HepG2 (cell line): ENCODE results near the gene COX14. TPM values are rescaled to one million over a fixed set of nuclear protein-coding genes. Genes with fewer than 3 reads are reported as not detected.

Source experiments
- FOXA3 ChIP-seq: IDR thresholded peaks from 2 replicates; pipeline ENCODE4 v1.6.1; 2016; ENCODE audit warnings: missing genetic modification reagents, missing compliant biosample characterization
- GABPB1 ChIP-seq: IDR thresholded peaks from 2 replicates; pipeline ENCODE4 v1.6.1; 2016; ENCODE audit warnings: mild to moderate bottlenecking, missing genetic modification reagents, moderate library complexity, missing compliant biosample characterization
- KLF12 ChIP-seq: sonication (generic); formaldehyde crosslinking; IDR thresholded peaks from 2 replicates; pipeline ENCODE4 v1.4.0; 2020; ENCODE audit warnings: missing genetic modification reagents, borderline replicate concordance
- MAF1 ChIP-seq: sonication (generic); formaldehyde crosslinking; IDR thresholded peaks from 2 replicates; pipeline ENCODE4 v1.5.0; 2020; ENCODE audit warnings: missing genetic modification reagents, borderline replicate concordance
- MYC ChIP-seq: sonication (generic); formaldehyde crosslinking; IDR thresholded peaks from 2 replicates; pipeline ENCODE4 v1.9.0; 2021; ENCODE audit warnings: missing genetic modification reagents, borderline replicate concordance
- NR2F6 ChIP-seq, 2 experiments: IDR thresholded peaks; 2 replicates each; pipeline ENCODE4 v1.6.1; 2016; ENCODE audit warnings: antibody characterized with exemption in 1 of 2, mild to moderate bottlenecking in 1 of 2
- RARG ChIP-seq: sonication (generic); formaldehyde crosslinking; IDR thresholded peaks from 2 replicates; pipeline ENCODE4 v1.4.0; 2020; ENCODE audit warnings: low read depth, mild to moderate bottlenecking, missing genetic modification reagents
- SSRP1 ChIP-seq: IDR thresholded peaks from 2 replicates; pipeline ENCODE4 v1.6.1; 2016; ENCODE audit warnings: control low read depth
- WIZ ChIP-seq: sonication (generic); formaldehyde crosslinking; IDR thresholded peaks from 2 replicates; pipeline ENCODE4 v1.5.1; 2020; ENCODE audit warnings: mild to moderate bottlenecking, missing genetic modification reagents
- ZFP36L1 ChIP-seq: sonication (generic); formaldehyde crosslinking; IDR thresholded peaks from 2 replicates; pipeline ENCODE4 v1.8.0; 2022; ENCODE audit warnings: mild to moderate bottlenecking, missing genetic modification reagents, moderate library complexity
- polyA plus RNA-seq, 8 experiments: library from polyadenylated mRNA; depleted of rRNA in 3 of 8; stranded (reverse) in 7 of 8; unstranded in 1 of 8; fragments of >200 nt; fragmentation: Illumina TruSeq in 4 of 8; extraction: Trizol in 4 of 8; gene quantifications; 2 replicates each; pipeline versions ENCODE4 v1.2.1 to v1.2.3, GENCODE V29; 2011 to 2016; ENCODE audit warnings: low read depth in 4 of 8, missing spikeins in 1 of 8, mixed read lengths in 1 of 8; ENCODE audit not compliant: insufficient read depth in 1 of 8
- total RNA-seq, 5 experiments: library from RNA; depleted of rRNA; stranded (reverse); fragments of >200 nt; fragmentation: Illumina TruSeq; extraction: Trizol; gene quantifications; 2 replicates each; pipeline ENCODE4 v1.2.3, GENCODE V29; 2016; ENCODE audit warnings: low read depth in 1 of 5
- TF ChIP-seq, protein P1 (sequence below): sonication (generic); formaldehyde crosslinking; IDR thresholded peaks from 2 replicates; pipeline ENCODE4 v1.4.0; 2020; ENCODE audit warnings: missing genetic modification reagents; ENCODE audit errors: not compliant biosample characterization
- TF ChIP-seq, protein P2 (sequence below): sonication (generic); formaldehyde crosslinking; IDR thresholded peaks from 2 replicates; pipeline ENCODE4 v1.5.1; 2020; ENCODE audit warnings: mild to moderate bottlenecking, missing genetic modification reagents, moderate library complexity
- TF ChIP-seq, protein P3 (sequence below): sonication (generic); formaldehyde crosslinking; IDR thresholded peaks from 2 replicates; pipeline ENCODE4 v1.5.0; 2020; ENCODE audit warnings: mild to moderate bottlenecking, missing genetic modification reagents, borderline replicate concordance
- TF ChIP-seq, protein P4 (sequence below): sonication (generic); formaldehyde crosslinking; IDR thresholded peaks from 2 replicates; pipeline ENCODE4 v1.4.0; 2020; ENCODE audit warnings: mild to moderate bottlenecking, missing genetic modification reagents
- TF ChIP-seq, protein P5 (sequence below): IDR thresholded peaks from 2 replicates; pipeline ENCODE4 v1.6.1; 2016; ENCODE audit warnings: mild to moderate bottlenecking, missing biosample characterization, missing genetic modification reagents
- TF ChIP-seq, protein P6 (sequence below): sonication (generic); formaldehyde crosslinking; IDR thresholded peaks from 2 replicates; pipeline ENCODE4 v1.5.0; 2020; ENCODE audit warnings: mild to moderate bottlenecking, low read depth, missing genetic modification reagents, borderline replicate concordance

COX14 gene
- total and polyA plus RNA-seq, 2 of the 13 experiments (the other 11 are each of a cell fraction or from before 2014, with no cell fraction given): 53.0 to 71.6 TPM

DNA sequence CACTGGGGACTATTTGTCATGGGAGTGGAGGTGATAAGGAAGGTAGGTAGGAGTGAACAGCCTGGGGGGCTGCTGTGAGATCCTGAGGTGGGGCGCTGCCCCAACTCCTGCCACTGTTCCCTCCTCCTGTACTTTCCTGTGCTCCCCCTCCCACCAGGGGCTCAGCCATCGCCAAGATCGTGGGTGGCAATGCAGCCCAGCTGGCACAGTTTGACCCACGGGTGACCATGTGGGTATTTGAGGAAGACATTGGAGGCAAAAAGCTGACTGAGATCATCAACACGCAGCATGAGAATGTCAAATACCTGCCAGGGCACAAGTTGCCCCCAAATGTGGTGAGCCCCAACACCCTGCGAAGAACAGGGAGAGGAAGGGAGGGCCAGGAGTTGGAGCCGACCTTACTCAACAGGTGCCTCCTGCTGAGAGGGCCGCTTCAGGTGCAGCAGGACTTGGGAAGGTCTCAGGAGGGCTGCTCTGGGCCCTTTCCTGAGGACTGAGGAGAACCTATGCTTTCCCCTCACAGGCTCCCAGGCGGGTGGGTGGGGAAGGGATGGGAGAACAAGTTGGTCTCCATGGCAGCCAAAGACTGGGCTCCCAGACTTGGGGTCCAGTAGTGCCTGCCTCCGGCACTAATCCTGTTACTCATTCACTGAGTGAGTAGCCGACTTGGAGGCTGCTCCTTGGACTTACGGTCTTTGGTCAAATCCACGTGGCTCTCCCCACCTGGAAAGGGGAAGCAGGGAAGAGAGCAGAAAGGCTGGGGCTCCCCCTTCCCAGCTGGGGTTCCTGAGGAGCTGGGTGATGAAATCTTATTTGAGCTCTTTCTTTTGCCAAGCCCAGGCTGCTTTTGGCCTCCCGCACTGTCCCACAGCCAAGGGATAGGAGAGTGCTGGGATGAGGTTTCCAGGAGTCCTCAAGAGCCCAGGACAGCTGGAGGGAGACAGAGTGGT is 7.3 kb upstream of the COX14 start (continued):
- TF ChIP-seq KLF12: no peak
- TF ChIP-seq NR2F6 (IDR thresholded peaks at IDR 0.05): no peak
- no peak for TF ChIP-seq NR2F6 (CRISPR knock-in tag; IDR thresholded peaks at IDR 0.05)
- TF ChIP-seq, protein P1, sequence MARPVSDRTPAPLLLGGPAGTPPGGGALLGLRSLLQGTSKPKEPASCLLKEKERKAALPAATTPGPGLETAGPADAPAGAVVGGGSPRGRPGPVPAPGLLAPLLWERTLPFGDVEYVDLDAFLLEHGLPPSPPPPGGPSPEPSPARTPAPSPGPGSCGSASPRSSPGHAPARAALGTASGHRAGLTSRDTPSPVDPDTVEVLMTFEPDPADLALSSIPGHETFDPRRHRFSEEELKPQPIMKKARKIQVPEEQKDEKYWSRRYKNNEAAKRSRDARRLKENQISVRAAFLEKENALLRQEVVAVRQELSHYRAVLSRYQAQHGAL (CRISPR knock-in tag): no peak
- TF ChIP-seq ZFP36L1 (CRISPR knock-in tag): no peak
- TF ChIP-seq WIZ (CRISPR knock-in tag): no peak
- TF ChIP-seq, protein P2, sequence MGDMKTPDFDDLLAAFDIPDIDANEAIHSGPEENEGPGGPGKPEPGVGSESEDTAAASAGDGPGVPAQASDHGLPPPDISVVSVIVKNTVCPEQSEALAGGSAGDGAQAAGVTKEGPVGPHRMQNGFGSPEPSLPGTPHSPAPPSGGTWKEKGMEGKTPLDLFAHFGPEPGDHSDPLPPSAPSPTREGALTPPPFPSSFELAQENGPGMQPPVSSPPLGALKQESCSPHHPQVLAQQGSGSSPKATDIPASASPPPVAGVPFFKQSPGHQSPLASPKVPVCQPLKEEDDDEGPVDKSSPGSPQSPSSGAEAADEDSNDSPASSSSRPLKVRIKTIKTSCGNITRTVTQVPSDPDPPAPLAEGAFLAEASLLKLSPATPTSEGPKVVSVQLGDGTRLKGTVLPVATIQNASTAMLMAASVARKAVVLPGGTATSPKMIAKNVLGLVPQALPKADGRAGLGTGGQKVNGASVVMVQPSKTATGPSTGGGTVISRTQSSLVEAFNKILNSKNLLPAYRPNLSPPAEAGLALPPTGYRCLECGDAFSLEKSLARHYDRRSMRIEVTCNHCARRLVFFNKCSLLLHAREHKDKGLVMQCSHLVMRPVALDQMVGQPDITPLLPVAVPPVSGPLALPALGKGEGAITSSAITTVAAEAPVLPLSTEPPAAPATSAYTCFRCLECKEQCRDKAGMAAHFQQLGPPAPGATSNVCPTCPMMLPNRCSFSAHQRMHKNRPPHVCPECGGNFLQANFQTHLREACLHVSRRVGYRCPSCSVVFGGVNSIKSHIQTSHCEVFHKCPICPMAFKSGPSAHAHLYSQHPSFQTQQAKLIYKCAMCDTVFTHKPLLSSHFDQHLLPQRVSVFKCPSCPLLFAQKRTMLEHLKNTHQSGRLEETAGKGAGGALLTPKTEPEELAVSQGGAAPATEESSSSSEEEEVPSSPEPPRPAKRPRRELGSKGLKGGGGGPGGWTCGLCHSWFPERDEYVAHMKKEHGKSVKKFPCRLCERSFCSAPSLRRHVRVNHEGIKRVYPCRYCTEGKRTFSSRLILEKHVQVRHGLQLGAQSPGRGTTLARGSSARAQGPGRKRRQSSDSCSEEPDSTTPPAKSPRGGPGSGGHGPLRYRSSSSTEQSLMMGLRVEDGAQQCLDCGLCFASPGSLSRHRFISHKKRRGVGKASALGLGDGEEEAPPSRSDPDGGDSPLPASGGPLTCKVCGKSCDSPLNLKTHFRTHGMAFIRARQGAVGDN (CRISPR knock-in tag): peak; percentile 46; the same call in 1 of the 2 replicates
- TF ChIP-seq, protein P3, sequence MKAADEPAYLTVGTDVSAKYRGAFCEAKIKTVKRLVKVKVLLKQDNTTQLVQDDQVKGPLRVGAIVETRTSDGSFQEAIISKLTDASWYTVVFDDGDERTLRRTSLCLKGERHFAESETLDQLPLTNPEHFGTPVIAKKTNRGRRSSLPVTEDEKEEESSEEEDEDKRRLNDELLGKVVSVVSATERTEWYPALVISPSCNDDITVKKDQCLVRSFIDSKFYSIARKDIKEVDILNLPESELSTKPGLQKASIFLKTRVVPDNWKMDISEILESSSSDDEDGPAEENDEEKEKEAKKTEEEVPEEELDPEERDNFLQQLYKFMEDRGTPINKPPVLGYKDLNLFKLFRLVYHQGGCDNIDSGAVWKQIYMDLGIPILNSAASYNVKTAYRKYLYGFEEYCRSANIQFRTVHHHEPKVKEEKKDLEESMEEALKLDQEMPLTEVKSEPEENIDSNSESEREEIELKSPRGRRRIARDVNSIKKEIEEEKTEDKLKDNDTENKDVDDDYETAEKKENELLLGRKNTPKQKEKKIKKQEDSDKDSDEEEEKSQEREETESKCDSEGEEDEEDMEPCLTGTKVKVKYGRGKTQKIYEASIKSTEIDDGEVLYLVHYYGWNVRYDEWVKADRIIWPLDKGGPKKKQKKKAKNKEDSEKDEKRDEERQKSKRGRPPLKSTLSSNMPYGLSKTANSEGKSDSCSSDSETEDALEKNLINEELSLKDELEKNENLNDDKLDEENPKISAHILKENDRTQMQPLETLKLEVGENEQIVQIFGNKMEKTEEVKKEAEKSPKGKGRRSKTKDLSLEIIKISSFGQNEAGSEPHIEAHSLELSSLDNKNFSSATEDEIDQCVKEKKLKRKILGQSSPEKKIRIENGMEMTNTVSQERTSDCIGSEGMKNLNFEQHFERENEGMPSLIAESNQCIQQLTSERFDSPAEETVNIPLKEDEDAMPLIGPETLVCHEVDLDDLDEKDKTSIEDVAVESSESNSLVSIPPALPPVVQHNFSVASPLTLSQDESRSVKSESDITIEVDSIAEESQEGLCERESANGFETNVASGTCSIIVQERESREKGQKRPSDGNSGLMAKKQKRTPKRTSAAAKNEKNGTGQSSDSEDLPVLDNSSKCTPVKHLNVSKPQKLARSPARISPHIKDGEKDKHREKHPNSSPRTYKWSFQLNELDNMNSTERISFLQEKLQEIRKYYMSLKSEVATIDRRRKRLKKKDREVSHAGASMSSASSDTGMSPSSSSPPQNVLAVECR: peak; percentile 38; the same call in 1 of the 2 replicates
- TF ChIP-seq SSRP1 (CRISPR knock-in tag): no peak
- TF ChIP-seq FOXA3: no peak
- TF ChIP-seq MAF1 (CRISPR knock-in tag): no peak
- TF ChIP-seq RARG (CRISPR knock-in tag): no peak
- TF ChIP-seq, protein P4, sequence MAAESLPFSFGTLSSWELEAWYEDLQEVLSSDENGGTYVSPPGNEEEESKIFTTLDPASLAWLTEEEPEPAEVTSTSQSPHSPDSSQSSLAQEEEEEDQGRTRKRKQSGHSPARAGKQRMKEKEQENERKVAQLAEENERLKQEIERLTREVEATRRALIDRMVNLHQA (CRISPR knock-in tag): no peak
- TF ChIP-seq, protein P5, sequence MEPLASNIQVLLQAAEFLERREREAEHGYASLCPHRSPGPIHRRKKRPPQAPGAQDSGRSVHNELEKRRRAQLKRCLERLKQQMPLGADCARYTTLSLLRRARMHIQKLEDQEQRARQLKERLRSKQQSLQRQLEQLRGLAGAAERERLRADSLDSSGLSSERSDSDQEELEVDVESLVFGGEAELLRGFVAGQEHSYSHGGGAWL (CRISPR knock-in tag): no peak
- TF ChIP-seq, protein P6, sequence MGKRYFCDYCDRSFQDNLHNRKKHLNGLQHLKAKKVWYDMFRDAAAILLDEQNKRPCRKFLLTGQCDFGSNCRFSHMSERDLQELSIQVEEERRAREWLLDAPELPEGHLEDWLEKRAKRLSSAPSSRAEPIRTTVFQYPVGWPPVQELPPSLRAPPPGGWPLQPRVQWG (CRISPR knock-in tag): no peak
- peak; percentile 55; the same call in 1 of the 2 replicates for TF ChIP-seq MYC (CRISPR knock-in tag)
- TF ChIP-seq GABPB1: no peak
